GM18508 (cell line): Measurements from ENCODE around the gene TMEM135.
"Not testable (repeated sequence)": the region's sequence is repeated elsewhere in the genome, so short reads cannot be mapped to it uniquely, and the experiment has no call there.

Experiments
- ATAC-seq: cut with Tn5 transposase; IDR thresholded peaks from one replicate; pipeline ENCODE4 v1.9.1; 2021; ENCODE audit warnings: moderate number of reproducible peaks; ENCODE audit not compliant: insufficient read depth, unreplicated experiment

The TMEM135 gene

GRCh38 chr11:87239001-87239400 is 201.3 kb downstream of the TMEM135 start:
- ATAC-seq, result no peak

DNA sequence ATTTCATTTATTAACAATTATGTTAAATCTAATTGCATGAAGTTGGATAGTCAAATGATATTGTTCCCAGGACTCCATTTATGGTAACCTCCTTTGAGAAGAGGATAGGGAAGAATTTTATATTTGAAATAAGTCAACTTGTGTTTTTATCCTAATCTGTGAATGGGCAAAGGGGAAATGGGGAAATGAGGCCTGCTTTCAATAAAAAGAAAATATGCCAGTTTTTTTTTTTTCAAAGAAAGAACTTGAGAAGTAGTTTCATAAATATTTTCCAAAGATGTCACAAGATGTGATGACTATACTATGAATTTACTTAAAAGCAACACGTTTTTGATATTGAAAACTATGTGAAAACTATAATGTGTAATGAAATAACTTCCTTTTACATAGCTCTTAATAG is 201.8 kb downstream of the TMEM135 start:
- ATAC-seq, result no peak

DNA sequence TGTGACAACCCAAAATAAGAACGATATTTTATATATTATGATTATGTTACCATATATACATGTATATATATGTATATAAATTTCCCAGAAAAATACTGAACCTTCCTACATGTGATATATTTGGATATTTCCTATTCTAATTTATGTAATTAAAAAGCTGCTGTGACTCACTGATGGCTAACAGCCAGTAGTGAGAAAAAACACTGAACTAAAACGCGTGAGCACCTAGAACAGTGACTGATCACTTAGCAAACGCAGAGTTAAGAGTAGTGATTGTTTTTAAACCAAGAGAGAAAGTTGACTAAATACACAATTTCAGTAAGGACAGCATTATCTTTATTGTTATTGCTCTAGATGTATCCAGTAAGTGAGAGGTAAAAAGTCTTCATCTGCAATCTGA is 213.8 kb downstream of the TMEM135 start:
- no peak for ATAC-seq

- ATAC-seq, result no peak
Observed at GRCh38 chr11:87252869-87253268, 215.1 kb downstream of the TMEM135 start.

- ATAC-seq, result no peak
Observed at GRCh38 chr11:87254562-87254961, 216.8 kb downstream of the TMEM135 start.

GRCh38 chr11:87255589-87255988 is 217.9 kb downstream of the TMEM135 start:
- ATAC-seq, result no peak

GRCh38 chr11:87256694-87257340 is 219.1 kb downstream of the TMEM135 start:
- no peak for ATAC-seq

GRCh38 chr11:87258171-87258833 is 220.6 kb downstream of the TMEM135 start:
- ATAC-seq, result no peak

DNA sequence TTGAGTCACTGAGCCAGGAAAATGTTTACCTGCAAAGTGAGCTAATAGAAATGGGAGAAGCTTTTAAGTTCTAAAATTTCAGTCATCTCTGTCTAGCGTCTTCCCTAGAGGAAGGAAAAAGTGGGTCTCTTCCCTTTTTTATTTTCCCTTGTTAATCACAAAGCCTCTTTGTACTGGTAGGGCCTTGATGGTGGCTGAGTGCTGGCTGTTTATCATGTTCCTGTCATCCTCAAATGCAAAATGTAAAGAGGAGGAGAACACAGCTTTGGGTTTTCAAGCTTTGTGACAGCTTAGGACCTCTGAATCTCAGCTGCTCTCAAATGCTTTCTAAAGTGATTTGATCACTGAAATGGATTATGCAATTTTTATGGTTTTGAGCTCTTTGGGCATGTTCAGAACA is 222.0 kb downstream of the TMEM135 start:
- no peak for ATAC-seq

DNA sequence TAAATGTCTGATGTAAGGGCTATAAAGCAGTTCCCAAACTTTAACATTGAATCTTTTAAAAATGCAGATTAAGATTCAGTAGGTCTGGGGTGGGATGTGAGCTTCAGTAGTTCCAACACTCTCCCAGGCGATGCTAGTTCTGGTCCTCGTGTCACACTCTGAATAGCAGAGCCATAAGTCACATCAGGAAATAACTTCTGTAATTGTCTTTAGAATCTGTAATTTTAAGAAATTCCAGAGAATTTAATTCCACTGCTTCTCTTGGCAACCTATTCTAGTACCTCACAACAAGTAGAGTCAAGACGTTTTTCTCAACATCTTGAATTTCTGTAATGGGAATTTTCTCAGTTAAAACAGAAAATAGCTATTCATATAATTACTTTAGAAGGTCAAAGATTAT is 223.1 kb downstream of the TMEM135 start:
- no peak for ATAC-seq

GRCh38 chr11:87263264-87263838 is 225.6 kb downstream of the TMEM135 start:
- no peak for ATAC-seq

DNA sequence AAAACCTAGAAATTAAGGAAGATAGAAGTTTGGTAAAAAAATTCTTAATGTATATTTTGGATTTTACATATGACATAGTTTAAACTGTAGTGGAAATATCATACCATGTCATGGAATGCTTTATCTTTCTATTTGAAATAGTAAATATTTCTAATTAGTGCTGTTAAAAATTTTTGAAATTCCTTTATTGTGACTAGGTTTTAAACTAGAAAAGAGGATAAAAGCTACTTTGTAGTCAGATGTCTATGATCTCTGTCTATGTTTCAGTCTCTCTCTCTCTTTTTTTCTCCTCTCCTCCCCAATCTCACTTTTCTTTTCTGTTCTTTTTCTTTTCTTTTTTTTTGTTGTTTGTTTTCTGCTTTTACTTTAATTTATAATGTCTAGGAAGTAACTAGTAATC is 226.2 kb downstream of the TMEM135 start:
- no peak for ATAC-seq

DNA sequence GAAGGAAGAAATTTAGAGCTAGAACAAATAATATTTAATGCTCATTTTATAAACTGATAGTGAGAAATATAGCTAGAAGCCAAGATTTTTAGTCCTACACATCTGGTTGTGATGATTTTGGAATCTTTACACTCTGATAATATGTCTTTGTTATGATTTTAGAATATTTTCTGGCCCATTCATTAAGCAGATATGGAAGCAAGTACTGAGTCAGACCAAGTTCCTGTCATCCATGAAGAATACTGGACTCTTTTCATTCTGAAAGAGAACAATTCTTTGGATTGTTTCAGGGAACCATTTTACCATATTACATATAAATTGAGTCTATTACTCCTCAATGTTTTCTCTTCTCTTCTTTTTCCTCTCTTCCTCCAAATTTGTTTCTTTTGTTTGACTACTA is 227.4 kb downstream of the TMEM135 start:
- ATAC-seq, result no peak

DNA sequence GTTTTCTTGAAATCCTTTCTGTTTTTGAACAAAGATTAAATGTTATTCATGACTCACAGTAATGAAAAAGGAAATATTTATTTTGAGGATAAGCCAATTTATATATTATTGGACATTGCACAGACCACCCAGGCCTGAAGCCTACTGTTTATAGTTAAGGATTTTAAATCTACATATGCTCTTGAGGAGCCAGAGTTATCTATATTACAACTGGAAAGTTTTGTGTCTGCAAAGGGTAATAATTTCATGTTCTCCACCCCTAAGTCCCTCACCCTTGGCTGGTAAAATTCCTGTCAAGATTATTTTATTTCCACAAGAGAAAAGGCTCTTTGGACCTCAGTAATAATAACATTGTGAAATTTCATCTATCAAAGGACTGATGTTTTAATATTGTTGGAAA is 228.2 kb downstream of the TMEM135 start:
- ATAC-seq, result no peak

GRCh38 chr11:87266751-87267150 is 229.0 kb downstream of the TMEM135 start:
- no peak for ATAC-seq

DNA sequence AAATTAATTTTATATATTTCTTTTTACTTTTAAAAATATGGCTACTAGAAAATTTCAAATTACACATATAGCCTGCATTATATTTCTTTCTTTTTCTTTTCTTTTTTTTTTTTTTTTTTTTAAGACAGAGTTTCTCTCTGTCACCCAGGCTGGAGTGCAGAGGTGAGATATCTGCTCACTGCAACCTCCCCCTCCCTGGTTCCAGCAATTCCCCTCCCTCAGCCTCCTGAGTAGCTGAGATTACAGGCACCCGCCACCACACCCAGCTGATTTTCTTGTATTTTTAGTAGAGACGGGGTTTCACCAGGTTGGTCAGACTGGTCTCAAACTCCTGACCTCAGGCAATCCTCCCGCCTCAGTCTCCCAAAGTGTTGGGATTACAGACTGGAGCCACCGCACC is 234.2 kb downstream of the TMEM135 start:
- ATAC-seq, result not testable (repeated sequence)

- no peak for ATAC-seq
Observed at GRCh38 chr11:87275176-87275575, 237.4 kb downstream of the TMEM135 start.

- ATAC-seq, result no peak
Observed at GRCh38 chr11:87280143-87280542, 242.4 kb downstream of the TMEM135 start.

GRCh38 chr11:87281496-87281895 is 243.8 kb downstream of the TMEM135 start:
- ATAC-seq, result no peak

GRCh38 chr11:87284306-87284705 is 246.6 kb downstream of the TMEM135 start:
- no peak for ATAC-seq

DNA sequence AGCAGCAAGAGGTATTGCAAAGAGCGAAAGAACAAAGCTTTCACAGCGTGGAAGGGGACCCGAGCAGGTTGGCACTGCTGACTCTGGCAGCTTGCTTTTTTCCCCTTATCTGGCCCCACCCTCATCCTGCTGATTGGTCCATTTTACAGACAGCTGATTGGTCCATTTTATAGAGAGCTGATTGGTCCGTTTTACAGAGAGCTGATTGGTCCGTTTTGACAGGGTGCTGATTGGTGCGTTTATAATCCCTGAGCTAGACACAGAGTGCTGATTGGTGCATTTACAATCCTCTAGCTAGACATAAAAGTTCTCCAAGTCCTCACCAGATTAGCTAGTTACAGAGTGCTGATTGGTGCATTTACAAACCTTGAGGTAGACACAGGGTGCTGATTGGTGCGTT is 247.9 kb downstream of the TMEM135 start:
- ATAC-seq, result not testable (repeated sequence)

DNA sequence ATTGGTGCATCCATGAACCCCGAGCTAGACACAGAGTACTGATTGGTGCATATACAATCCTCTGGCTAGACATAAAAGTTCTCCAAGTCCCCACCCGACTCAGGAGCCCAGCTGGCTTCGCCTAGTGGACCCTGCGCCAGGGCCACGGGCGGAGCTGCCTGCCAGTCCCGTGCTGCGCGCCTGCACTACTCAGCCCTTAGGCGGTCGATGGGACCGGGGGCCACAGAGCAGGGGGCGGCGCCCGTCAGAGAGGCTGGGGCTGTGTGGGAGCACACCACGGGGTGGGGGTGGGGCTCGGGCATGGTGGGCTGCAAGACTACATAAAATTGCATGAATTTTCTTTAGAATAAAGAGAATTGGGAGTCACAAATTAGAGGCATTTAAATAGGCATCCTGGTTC is 248.6 kb downstream of the TMEM135 start:
- ATAC-seq, result no peak
